Cerebellar cortex (tissue), 1 donor: ENCODE data around the gene CAMTA2.

Experiments used
- DNase-seq: peaks from one replicate; pipeline ENCODE4 v3.0.0-alpha.2; 2015; ENCODE audit warnings: low spot score

The CAMTA2 gene

DNA sequence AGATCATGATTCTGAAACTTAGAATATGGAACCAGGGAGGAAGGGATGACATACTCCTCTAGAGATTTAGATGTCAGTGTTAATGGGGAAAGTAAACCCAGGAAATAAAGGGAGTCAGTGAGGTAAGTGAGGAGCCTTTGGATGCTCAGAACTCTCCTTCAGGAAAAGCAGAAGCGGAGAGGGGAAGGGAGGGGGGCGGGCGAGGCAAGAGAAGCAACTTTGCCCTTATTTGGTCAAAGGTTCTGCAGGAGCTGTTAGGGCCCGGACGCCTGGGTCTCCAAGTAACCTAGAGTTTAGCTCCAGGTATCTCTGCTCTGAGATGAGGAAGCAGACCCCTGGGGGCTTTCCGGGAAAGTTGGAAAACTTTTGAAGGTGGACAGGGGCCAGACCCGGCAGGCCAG is 40.5 kb downstream of the CAMTA2 start:
- DNase-seq = no peak

- DNase-seq = no peak
Measured at GRCh38 chr17:4946312-4946976, 41.0 kb downstream of the CAMTA2 start.

DNA sequence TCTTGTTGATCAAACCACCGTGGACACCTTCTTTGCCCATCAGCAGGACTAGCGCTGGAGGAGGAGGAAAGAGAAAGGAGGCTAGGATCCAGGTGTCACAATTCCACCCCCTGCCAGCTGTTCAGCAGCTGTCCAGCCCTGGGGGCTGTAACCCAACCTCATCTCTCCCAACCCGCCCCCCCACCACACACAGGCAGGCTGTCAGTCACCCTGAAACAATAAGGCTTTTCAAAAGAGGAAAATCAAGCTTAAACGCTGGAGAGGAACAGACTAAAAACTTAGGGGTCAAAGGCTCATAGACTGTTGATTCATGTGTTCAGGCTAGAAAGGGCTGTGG is 41.6 kb downstream of the CAMTA2 start:
- no peak for DNase-seq

DNA sequence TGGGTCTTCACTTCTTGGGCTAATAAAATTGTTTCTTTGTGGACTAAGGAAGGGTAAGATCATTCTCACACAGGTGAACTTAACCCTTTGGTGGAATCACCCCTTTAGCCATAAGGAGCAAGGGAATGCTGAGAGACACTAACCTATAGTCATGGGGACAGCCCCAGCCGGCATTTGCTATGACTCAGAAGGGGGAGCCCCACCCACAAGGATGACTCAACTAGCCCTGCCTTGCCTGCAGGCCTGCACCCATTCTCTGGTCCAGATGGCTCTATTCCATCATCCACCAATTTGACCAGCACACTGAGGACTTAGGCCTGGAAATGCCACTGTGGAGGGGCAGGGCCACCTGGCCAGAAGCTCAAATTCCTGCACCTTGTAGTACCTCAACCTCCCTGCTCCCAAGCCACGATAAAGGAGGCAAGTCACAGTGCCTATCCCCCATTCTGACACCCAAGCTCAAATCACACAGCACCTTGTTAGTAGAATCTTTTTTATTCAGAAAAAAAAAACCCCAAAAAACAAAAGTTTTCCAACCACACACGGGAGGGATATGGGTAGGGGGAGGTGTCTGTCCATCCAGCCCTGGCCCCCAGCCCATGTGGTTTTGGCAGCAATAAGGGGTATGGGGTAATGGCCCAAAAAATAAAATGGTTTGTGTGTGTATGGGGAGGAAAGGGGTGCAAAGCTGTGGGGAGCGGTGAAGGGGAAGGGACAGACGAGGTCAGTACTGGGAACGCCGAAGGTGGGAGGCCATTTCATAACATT is 42.1 kb downstream of the CAMTA2 start:
- DNase-seq = peak; percentile 51

GRCh38 chr17:4944554-4945175 is 42.8 kb downstream of the CAMTA2 start:
- DNase-seq = no peak

GRCh38 chr17:4944163-4944553 is 43.3 kb downstream of the CAMTA2 start:
- peak; percentile 27 for DNase-seq

- DNase-seq = peak; percentile 44
Measured at GRCh38 chr17:4942760-4943508, 44.5 kb downstream of the CAMTA2 start.

DNA sequence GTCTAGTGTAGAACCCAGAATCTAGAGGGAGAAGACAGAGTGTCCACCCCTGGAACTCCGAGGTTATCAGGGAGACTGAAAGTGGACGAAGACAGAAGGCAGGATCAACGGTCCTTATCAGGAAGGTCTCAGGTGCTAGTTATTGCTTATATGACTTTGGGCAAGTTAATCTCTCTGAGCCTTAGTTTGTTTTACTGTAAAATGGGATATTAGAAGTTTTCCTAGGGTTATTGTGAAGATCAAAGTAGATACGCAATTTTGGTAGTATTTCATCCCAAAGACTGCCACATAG is 46.2 kb downstream of the CAMTA2 start:
- no peak for DNase-seq

DNA sequence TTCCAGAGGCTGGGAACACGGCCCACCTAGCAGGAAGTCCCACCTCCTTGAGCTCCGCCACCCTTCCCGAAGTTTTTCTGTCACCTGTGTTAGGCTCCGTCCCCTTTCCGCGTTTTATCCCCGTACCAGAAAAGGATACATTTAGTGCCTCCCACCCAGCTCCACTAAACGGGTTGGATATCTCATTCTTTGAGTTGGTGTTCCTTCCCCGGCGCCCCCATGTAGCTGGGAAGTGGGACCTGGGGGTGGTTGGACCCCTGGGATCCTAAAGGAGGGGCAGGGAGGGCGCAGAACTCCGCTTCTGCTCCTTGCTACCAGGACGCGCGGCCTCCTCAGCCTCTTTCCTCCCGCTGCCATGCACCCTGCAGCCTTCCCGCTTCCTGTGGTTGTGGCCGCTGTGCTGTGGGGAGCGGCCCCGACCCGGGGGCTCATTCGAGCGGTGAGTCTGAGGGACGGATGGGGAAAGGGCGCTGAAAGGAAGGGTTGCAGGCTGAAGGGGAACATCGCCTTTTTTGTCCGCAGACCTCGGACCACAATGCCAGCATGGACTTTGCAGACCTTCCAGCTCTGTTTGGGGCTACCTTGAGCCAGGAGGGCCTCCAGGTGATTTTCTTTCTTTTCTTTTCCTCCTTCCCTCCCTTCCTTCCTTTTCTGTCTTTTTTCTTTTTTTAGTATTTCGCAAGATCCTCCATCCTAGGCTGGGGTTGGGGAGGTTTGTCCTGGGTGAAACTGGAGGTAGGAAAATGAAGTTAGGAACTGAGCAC is 46.7 kb downstream of the CAMTA2 start:
- no peak for DNase-seq

GRCh38 chr17:4939796-4940554 is 47.5 kb downstream of the CAMTA2 start, which contains the start of the genes RNF167 and SLC25A11:
RNF167 (plus strand) TSS chr17:4940268; CDS start chr17:4940910, 642 bp downstream.
SLC25A11 (minus strand) TSS chr17:4940046; CDS start chr17:4939910, 136 bp downstream.
- peak; percentile 100 for DNase-seq

- DNase-seq = no peak
Measured at GRCh38 chr17:4939546-4939795, 48.0 kb downstream of the CAMTA2 start.

DNA sequence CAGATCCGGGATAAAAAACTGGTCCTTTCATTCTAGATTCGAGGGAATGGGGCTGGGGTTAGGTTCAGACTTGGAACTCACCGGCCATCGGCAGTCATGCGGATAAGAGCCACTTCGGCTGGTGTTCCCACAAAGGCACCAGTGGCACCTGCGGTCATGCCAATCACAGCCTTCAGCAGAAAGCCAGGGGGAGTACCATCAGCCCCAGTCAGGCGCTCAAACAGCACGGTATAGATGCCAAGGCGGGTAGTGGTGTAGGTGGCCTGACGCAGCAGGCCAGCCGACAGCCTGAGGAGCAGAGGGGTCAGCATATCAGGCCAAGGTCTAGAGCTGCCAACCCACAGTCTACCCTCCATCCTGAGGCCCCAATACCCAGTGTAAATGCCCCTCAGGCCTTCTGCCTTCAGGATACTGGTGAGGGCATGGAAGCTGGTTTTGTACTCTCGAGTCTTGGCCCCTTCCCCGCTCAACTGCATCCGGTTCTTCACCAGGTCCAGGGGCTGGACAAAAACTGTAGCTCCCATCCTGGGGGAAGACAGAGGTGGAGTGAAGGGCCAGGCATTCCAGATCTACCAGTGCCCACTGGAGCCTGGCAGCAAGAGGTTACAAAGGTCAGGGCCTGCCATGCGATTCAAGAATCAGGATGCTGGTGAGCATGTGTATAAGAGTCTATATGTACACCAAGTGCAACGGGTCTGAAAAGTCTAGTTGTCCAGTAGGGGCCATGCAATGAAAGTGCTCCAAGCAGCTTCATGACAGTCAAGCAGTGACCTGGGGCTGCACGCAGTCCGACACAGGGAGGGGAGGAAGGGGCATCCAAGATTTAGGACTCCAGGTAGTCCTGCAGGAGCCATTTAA is 48.6 kb downstream of the CAMTA2 start:
- no peak for DNase-seq

DNA sequence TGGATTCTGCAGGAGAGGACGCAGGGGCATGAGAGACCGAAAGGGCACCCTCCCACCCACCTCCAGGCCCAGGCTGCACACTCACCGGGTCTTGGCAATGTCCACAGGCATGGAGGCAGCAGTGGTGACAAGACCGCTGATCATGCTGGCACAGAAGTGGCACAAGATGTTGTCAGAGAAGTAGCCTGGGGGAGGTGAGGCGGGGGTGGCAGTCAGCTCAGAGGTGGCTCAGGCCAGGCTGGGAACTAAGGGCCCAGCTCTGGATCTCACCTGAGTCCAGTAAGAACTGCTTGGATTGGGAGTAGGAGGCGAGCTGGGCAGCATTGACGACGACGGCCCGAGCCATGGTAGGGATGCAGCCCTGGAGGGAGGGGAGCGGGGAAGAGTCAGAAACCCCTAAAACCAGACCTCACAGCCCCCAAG is 49.4 kb downstream of the CAMTA2 start:
- DNase-seq = no peak

- DNase-seq = no peak
Measured at GRCh38 chr17:4937553-4937952, 49.9 kb downstream of the CAMTA2 start.

- DNase-seq = no peak
Measured at GRCh38 chr17:4936436-4936835, 51.0 kb downstream of the CAMTA2 start.

DNA sequence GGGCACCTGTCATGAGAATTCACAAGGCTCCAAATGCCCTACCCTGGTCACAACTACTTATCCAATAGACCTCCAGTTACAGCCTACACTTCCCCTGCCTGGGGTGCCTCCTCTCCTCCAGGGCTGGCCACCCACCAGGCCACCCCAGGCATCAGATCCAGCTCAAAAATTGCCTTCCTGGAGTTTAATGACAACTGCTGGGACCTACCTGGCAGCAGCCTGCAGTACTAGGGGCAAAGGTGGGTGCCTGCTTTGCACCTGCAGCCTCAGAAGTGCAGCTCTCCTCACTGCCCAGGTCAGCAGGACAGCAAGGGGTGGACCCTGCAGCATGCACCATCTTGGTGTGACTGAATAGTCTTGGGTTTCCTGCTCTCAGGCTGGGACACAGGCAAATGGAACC is 51.8 kb downstream of the CAMTA2 start:
- DNase-seq = no peak

- peak; percentile 47 for DNase-seq
Measured at GRCh38 chr17:4934173-4934979, 53.1 kb downstream of the CAMTA2 start.

DNA sequence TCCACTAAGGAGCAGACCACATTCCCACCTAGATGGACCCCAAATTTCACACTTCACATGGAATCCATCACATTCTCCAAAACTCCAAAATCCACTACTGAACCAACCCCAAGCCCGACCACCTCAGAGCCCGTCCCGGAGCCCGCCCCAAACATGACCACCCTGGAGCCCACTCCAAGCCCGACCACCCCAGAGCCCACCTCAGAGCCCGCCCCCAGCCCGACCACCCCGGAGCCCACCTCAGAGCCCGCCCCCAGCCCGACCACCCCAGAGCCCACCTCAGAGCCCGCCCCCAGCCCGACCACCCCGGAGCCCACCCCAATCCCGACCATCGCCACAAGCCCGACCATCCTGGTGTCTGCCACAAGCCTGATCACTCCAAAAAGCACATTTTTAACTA is 53.8 kb downstream of the CAMTA2 start:
- DNase-seq = no peak

DNA sequence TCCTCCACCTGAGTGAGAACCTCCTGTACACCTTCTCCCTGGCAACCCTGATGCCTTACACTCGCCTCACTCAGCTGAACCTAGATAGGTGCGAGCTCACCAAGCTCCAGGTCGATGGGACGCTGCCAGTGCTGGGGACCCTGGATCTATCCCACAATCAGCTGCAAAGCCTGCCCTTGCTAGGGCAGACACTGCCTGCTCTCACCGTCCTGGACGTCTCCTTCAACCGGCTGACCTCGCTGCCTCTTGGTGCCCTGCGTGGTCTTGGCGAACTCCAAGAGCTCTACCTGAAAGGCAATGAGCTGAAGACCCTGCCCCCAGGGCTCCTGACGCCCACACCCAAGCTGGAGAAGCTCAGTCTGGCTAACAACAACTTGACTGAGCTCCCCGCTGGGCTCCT is 54.7 kb downstream of the CAMTA2 start:
- no peak for DNase-seq

GRCh38 chr17:4931963-4932362 is 55.5 kb downstream of the CAMTA2 start, which contains the start of gene GP1BA:
GP1BA (plus strand) TSS chr17:4932277; CDS start chr17:4932605, 328 bp downstream.
- DNase-seq = no peak
